CD4-positive, alpha-beta T cell treated with Interleukin-6 at 100 ng/mL for 8 hours (primary cell): ENCODE measurements around the gene FBN3.
"Not testable (repeated sequence)": the region's sequence is repeated elsewhere in the genome, so short reads cannot be mapped to it uniquely, and the experiment has no call there.

Experiments
- DNase-seq: peaks from one replicate; pipeline ENCODE4 v3.0.0-alpha.2; 2020; ENCODE audit warnings: mixed read lengths, low spot score

Gene FBN3

DNA sequence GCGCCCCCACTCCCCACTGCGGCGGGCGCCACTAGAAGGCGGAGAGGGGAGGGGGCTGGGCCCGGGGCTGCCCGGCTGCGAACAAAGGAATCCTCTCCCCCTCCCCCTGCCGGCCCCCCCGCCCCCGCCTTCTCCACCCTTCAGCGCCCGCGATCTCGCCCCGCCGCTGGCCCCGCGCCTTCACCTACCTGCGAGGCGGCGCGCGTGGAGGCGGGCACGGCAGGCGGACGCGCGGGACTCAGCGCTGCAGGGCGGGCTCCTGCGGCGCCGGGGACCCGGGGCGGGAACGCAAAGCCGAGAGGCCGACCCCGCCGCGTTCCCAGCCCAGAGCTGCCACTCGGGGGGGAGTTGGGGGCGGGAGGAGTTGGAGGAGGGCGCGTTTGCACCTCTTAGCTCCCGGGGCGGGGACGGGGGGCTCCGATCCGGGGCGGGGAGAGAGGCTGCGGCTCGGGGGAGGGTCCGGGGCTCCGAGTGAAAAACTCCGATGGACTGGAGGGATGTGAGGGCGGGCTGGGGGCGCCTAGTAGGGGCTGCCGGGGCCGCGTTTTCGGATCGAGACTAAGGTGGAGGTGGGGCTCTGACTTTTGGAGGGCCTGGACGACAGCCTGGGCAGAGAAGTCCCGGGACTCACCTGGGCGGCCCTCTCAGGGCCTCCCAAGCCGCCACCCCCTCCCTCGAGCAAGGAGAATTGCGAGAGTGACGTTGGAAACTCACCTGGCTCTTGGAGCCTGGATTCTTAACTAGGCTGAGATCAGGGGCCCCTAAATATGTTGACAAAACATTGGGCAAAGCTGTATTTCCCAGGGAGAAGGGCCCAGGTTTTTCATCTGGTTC is at the start of gene FBN3:
Gene FBN3 (minus strand): TSS at position 332 of the 834 bp plus-strand sequence. CDS start 2,112 bp downstream, outside the sequence.
- DNase-seq = no peak

DNA sequence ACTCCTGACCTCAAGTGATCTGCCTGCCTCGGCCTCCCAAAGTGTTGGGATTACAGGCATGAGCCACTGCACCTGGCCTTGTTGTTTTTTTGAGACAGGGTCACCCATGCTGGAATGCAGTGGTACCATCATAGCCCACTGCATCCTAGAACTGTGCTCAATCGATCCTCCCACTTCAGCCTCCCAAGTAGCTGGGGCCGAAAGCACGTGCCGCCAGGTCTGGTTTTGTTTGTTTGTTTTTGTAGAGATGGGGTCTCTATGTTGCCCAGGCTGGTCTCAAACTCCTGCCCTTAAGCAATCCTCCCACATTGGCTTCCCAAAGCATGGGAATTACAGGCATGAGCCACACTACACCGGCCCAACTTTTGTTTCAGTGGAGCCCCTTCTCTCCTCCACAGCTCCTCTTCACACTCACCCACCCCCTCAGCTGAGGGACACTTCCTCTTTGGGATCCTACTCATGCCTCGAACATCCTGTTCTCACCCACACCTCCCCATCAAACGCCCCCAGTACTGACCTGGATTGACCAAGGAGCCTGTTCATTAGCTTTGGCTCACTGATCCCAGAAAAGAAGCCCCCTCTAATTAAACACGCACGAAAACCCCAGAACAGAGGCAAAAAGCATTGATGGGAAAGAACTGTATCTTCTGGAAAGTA is 47.0 kb upstream of the FBN3 start:
- no peak for DNase-seq

GRCh38 chr19:8194528-8195267 is 45.3 kb upstream of the FBN3 start:
- peak; percentile 70 for DNase-seq

GRCh38 chr19:8192221-8192820 is 42.9 kb upstream of the FBN3 start:
- no peak for DNase-seq

DNA sequence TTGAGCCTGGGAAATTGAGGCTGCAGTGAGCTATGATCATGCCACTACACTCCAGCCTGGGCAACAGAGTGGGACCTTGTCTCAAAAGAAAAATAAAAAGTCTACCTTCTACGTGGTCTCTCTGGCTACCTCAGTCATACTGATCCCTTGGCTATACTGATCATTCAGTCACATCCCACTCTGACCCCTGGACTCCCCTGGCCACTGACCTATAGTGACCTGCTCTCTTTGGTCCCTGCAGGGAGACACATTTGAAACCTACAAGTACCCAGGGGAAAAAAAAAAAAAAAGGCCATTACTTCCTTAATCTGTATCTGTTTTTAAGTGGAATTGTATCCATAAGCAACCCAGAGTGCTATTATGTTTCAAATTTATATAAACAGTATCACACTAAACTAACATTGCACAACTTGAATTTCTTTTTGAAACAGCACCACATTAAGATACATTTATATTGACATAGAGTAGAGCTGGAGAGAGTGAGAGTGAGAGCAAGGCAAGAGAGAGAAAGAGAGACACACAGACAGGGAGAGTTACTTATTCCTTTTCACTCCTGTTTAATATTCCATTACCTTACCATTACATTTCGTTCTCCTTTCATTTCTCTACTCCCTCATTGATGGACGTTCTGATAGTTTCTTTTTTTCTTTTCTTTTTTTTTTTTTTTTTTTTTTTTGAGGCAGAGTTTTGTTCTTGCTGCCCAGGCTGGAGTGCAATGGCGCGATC is 36.1 kb upstream of the FBN3 start:
- no peak for DNase-seq

GRCh38 chr19:8184274-8184673 is 34.9 kb upstream of the FBN3 start:
- DNase-seq = no peak

- no peak for DNase-seq
Observed at GRCh38 chr19:8180018-8180417, 30.6 kb upstream of the FBN3 start.

DNA sequence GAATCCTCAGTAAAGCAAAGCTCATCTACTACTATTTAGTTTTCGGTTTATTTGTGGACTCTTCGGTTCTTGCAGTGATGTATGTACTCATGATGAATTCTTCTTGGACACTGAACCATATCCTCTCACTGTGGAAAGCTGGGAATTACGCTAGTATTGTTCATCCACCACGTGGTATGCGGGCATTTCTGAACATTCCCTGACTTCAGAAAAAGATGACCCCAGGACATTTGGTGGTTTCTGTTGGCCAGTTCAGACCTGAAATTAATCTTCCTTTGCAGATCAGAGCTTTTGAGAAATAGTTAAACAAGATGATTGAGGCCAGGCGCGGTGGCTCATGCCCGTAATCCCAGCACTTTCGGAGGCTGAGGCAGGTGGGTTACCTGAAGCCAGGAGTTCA is 25.3 kb upstream of the FBN3 start:
- no peak for DNase-seq

DNA sequence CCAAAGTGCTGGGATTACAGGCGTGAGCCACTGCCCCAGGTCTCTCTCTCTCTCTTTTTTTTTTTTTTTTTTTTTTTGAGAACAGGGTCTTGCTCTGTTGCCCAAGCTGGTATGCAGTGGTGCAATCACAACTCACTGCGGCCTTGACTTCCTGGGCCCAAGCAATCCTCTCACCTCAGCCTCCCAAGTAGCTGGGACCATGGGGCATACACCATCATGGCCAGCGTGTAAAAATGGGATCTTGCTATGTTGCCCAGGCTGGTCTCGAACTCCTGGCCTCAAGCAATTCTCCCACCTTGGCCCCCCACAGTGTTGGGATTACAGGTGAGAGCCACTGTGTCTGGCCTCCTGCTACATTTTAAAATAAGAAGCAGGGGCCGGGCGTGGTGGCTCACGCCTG is 19.1 kb upstream of the FBN3 start:
- DNase-seq = no peak

DNA sequence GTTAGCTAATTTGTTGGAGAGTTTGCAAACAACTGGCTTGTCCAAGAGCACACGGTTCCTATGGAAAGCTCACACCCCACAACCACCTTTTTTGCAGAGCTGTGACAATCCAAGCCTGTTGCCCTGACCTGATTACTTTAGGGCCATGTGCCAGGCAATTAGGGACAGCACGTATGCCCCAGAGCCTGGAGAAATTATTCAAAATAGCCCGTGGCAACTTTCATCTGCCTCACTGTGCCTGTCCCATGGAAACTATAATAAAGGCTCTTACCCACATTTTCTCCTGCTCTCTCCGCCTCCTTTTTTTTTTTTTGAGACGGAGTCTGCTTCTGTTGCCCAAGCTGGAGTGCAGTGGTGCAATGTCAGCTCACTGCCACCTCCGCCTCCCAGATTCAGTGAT is 18.6 kb upstream of the FBN3 start:
- DNase-seq = no peak

- no peak for DNase-seq
Observed at GRCh38 chr19:8163759-8164158, 14.4 kb upstream of the FBN3 start.

- DNase-seq = no peak
Observed at GRCh38 chr19:8161135-8161646, 11.8 kb upstream of the FBN3 start.

DNA sequence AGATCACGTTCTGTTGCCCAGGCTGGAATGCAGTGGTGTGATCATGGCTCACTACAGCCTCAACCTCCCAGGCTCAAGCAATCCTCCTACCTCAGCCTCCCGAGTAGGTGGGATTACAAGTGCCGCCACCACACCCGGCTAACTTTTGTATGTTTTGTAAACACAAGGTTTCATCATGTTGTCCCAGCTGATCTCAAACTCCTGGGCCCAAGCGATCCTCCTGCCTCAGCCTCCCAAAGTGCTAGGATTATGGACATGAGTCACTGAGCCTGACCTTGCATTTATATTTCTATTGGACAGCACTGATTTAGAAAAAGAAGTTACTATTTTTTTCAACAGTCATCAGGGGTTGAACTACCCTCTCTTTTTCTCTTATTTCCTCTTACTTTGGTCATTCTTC is 9.9 kb upstream of the FBN3 start:
- not testable (repeated sequence) for DNase-seq

- DNase-seq = peak; percentile 79
Observed at GRCh38 chr19:8158411-8159074, 9.2 kb upstream of the FBN3 start.

DNA sequence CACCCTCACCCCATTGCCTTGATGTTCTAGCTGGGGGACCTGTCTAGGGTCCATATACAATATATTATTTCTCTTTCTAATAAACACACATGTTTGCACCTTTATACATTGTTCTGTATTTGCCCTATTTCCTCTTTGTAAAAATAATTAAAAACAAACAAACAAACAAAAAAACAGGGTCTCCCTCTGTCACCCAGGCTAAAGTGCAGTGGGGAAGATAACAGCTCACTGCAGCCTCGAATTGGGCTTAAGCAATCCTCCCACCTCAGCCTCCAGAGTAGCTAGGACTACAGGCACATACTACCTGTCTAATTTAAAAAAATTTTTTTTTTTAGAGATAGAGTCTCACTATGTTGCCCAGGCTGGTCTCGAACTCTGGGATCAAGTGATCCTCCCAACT is 5.9 kb upstream of the FBN3 start:
- DNase-seq = no peak

- not testable (repeated sequence) for DNase-seq
Observed at GRCh38 chr19:8154014-8154413, 4.6 kb upstream of the FBN3 start.

DNA sequence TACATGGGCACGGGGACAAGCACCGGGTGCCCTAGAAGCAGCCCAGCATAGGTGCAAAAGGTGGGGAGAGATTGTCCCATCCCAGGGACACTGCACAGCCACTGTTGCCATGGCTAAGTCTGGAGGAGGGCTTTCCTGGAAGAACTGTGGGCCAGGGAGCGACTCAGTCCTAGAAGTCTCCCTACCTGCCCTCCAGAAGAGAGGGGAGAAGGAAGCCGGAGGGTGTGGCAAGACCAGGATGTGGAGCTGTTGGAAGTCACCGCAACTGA is 2.3 kb upstream of the FBN3 start:
- no peak for DNase-seq

- no peak for DNase-seq
Observed at GRCh38 chr19:8150998-8151766, 1.8 kb upstream of the FBN3 start.

- DNase-seq = no peak
Observed at GRCh38 chr19:8150178-8150865, 930 bp upstream of the FBN3 start.
